Stimulated activated naive B cell treated with anti-CD40 and anti-IgM and Interleukin-4, amounts not matched to agents 10 μg/mL and 1 μg/mL and 100 μg/mL, for 72 hours (primary cell): ENCODE measurements around the gene SCUBE1.

Experiments used
- ATAC-seq, 2 donors: fragments of 150-1000 bp; cut with Tn5 transposase; replicated peaks; 2 replicates each; pipeline ENCODE4 v1.10.0; 2021; ENCODE audit warnings: moderate library complexity in 1 of 2
- DNase-seq: peaks from one replicate; pipeline ENCODE4 v3.0.0; 2021
- H3K27ac Mint-ChIP-seq: one replicate; pipeline ENCODE4 v1.8.0; 2022; ENCODE audit warnings: mild to moderate bottlenecking, mixed read lengths
- H3K27me3 Mint-ChIP-seq, 2 donors: one replicate each; pipeline ENCODE4 v1.8.0; 2022; ENCODE audit warnings: mixed read lengths in 2 of 2
- H3K36me3 Mint-ChIP-seq, 2 donors: one replicate each; pipeline ENCODE4 v1.8.0; 2022; ENCODE audit warnings: mixed read lengths in 2 of 2, mild to moderate bottlenecking in 1 of 2
- H3K4me1 Mint-ChIP-seq, 2 donors: one replicate each; pipeline ENCODE4 v1.8.0; 2022; ENCODE audit warnings: mixed read lengths in 2 of 2, mild to moderate bottlenecking in 1 of 2
- H3K4me3 Mint-ChIP-seq, 2 donors: one replicate each; pipeline ENCODE4 v1.8.0; 2022; ENCODE audit warnings: mild to moderate bottlenecking in 2 of 2, mixed read lengths in 2 of 2, moderate library complexity in 1 of 2
- H3K9me3 Mint-ChIP-seq, 2 donors: one replicate each; pipeline ENCODE4 v1.8.0; 2022; ENCODE audit warnings: mixed read lengths in 2 of 2, mild to moderate bottlenecking in 1 of 2

Gene SCUBE1

GRCh38 chr22:43236411-43237166 lies 106.6 kb downstream of the SCUBE1 start:
- Mint-ChIP-seq H3K4me3 (no peak overlapping the region), H3K36me3 (no peaks in the 10 kb centered on the region), H3K9me3 (no peaks in the 10 kb centered on the region), H3K4me1 (peaks cover 2 to 7% of the 10 kb centered on the region in 2 donors), H3K27ac (no peak overlapping the region), H3K27me3 (peaks cover 13 to 18% of the 10 kb centered on the region in 2 donors)
- DNase-seq (no peak), ATAC-seq (no peak)

DNA sequence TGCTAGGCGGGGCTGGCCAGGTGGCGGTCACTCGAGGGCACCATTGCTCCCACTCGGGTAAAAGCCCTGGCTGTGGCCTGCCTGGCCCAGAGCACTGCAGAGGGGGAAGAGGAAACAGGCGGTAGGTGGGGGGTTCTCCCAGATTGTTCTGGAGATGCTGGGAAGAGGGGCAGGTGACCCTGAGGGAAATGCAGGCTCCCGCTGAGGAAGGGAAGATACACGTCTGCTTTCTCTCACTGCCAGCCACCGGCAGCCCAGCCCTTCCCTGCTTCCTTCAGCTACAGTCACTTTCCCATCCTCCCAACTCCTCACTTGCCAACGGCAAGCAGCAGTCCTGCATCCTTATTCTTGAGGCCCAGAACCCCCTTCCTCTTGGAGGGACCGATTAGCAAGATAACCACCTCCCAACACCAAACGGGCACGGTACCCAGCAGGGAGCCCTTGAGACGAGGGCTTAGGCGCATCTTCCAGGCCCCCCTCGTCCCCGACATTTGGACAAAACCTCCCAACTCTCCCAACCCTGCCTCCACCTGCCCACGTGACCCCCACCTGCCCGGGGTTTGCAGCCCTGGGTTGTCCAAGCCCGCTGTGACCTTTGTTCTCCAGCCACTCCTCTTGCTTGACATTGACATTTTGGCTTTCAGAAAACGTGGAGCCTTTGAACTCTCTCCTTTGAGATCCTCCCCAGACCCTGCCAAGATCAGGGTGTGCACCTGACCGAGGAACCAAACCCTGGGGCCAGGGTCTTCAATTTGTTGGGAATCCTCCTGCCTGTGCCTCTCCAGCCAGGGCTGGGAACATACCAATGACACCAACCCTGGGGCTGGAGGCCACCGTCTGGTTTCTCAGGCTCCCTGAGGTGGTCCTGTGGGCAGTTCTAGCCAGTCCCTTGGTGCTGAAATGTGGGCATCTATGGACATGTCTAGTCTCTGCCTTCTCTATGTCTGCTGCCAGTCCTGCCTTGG lies 107.4 kb downstream of the SCUBE1 start:
- no peak for DNase-seq
- ATAC-seq, result no peak
- Mint-ChIP-seq H3K9me3 (no peaks in the 10 kb centered on the region), H3K27me3 (peaks cover 20 to 26% of the 10 kb centered on the region in 2 donors), H3K4me3 (no peak overlapping the region), H3K27ac (no peak overlapping the region), H3K4me1 (peaks cover 7 to 15% of the 10 kb centered on the region in 2 donors), H3K36me3 (no peaks in the 10 kb centered on the region)

DNA sequence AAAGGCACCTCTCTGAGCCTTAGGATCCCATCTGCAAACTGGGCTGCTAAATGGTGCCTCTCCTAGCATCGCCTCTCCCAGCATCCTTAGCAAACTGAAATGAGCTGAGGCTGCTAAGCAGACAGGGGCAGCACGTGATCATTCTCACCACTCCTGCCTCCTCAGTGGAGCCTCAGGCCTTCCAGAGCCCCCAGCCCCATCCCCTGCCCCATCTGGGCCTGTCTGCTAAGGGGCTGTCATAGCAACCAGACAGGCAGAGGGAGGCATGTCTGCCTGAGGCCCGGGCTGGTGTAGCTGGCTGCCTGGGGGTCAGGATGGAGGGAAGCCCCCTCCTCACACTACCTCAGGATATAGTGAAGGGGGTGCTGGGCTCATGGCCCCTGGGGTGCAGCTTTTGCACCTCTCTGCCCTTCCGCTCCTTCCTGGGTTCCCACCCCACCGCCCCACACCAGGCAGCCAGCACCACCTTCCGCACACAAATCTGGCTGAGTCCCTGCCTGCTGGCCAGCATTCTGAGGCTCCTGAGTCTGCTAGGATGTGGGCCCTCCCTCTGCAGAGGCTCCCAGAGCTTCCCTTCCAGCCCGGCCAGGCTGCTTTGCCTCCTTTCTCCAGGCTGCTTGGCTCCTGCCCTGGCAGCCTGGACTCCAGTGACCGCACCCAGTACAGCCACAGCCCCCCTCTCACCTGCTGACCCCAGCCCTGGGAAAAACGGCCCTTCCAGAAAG lies 108.7 kb downstream of the SCUBE1 start:
- H3K4me3 Mint-ChIP-seq, result no peak overlapping the region
- H3K9me3 Mint-ChIP-seq, result no peaks in the 10 kb centered on the region
- ATAC-seq (no peak), DNase-seq (no peak)
- H3K4me1 Mint-ChIP-seq, result peaks cover 7 to 15% of the 10 kb centered on the region in 2 donors
- H3K27me3 Mint-ChIP-seq, result peaks cover 22 to 32% of the 10 kb centered on the region in 2 donors
- H3K27ac Mint-ChIP-seq, result no peak overlapping the region
- H3K36me3 Mint-ChIP-seq, result no peaks in the 10 kb centered on the region

- H3K4me1 Mint-ChIP-seq, result peaks cover 7 to 15% of the 10 kb centered on the region in 2 donors
- H3K36me3 Mint-ChIP-seq, result no peaks in the 10 kb centered on the region
- ATAC-seq, result no peak
- H3K27ac Mint-ChIP-seq, result no peak overlapping the region
- no peak overlapping the region for H3K4me3 Mint-ChIP-seq
- H3K27me3 Mint-ChIP-seq, result peaks cover 24 to 35% of the 10 kb centered on the region in 2 donors
- no peak for DNase-seq
- H3K9me3 Mint-ChIP-seq, result no peaks in the 10 kb centered on the region
Measured at GRCh38 chr22:43233529-43233928, 109.6 kb downstream of the SCUBE1 start.

DNA sequence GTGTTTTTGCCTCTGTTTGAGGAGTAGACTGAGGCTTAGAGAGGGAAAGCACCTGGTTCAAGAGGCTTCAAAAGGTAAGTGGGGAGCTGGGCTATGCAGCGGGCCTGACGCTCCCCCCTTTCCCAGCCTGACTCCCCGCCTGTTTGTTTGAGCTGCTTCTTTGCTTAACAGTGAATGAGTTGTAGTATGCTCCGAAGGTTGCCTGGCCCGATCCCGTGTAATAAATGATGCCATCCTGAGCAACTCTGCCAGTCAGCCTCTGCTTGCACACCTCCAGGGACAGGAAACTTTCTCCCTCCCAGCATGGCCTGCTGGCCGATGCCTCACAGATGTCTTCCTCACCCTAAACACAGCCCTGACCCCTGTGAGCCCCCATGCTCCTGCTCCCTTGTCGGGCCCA lies 110.7 kb downstream of the SCUBE1 start:
- H3K9me3 Mint-ChIP-seq, result no peaks in the 10 kb centered on the region
- H3K27me3 Mint-ChIP-seq, result peaks cover 24 to 42% of the 10 kb centered on the region in 2 donors
- H3K4me3 Mint-ChIP-seq, result no peak overlapping the region
- DNase-seq (no peak), ATAC-seq (no peak)
- H3K4me1 Mint-ChIP-seq, result peaks cover 7 to 9% of the 10 kb centered on the region in 2 donors
- no peaks in the 10 kb centered on the region for H3K36me3 Mint-ChIP-seq
- no peak overlapping the region for H3K27ac Mint-ChIP-seq

DNA sequence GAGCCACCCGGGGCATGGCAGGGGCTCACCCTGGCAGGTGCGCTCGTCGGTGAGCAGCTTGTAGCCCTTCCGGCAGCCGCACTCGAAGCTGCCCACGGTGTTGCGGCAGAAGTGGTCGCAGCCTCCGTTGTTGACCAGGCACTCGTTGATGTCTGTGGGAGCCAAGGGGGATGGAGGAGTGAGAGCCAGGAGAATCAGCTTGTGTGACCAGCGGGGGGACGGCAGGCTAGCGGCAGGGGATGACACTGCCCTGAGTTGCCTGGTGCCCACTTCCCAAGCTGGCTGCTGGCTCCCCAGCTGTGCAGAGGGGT lies 111.5 kb downstream of the SCUBE1 start:
- H3K27me3 Mint-ChIP-seq, result peaks cover 29 to 42% of the 10 kb centered on the region in 2 donors
- H3K27ac Mint-ChIP-seq, result no peak overlapping the region
- ATAC-seq, result no peak

DNA sequence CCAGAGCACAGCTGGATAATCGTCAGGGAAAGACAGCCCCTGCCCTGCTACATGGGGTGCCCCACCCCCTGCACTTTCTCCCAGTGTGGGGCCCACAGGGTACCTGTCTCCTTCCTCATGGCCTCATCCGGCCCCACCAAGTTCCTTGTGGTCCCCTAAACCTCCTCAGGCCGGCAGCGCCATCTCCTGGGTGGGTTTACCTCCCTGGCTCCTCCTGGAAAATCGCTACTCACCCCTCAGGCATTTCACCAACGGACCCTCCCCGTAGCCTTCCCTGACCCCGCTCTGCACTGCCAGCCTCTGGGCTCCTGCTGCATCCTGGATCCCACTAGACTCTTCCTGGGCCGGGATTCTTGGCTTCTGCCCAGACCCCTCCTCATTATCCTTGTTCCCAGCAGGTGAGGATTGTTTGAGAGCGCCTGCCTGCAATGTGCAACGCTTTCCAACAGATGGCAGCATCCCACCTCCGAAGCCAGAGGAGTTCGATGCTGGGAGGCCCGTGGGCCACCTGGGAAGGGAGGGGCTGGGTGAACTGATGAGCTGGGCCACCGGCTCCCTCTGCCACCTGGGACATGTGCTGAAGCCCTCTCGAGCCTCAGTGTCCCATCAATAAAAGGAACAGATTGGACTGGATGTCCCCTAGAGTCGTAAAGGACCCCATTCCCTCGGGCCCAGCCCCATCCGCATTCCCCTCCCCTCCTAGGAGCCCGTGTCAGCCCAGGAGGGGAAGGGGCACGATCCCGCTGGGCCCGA lies 112.0 kb downstream of the SCUBE1 start:
- DNase-seq (peak; percentile 39), ATAC-seq (peak; percentile 81 to 82)
- Mint-ChIP-seq H3K27ac (peak overlapping the region; percentile 74), H3K27me3 (peaks cover 30 to 41% of the 10 kb centered on the region in 2 donors), H3K4me1 (peaks cover 5 to 9% of the 10 kb centered on the region in 2 donors), H3K4me3 (no peak overlapping the region), H3K9me3 (no peaks in the 10 kb centered on the region), H3K36me3 (no peaks in the 10 kb centered on the region)

More for the DNA sequence above, 111.5 kb downstream of the SCUBE1 start:
- Mint-ChIP-seq H3K4me3 (no peak overlapping the region), H3K4me1 (peaks cover 5 to 9% of the 10 kb centered on the region in 2 donors), H3K9me3 (no peaks in the 10 kb centered on the region), H3K36me3 (no peaks in the 10 kb centered on the region)
- DNase-seq, result no peak

GRCh38 chr22:43230571-43230970 lies 112.6 kb downstream of the SCUBE1 start:
- Mint-ChIP-seq H3K4me1 (peaks cover 5 to 9% of the 10 kb centered on the region in 2 donors), H3K27ac (no peak overlapping the region), H3K27me3 (peaks cover 29 to 36% of the 10 kb centered on the region in 2 donors), H3K4me3 (no peak overlapping the region), H3K9me3 (no peaks in the 10 kb centered on the region), H3K36me3 (no peaks in the 10 kb centered on the region)
- DNase-seq, result no peak
- ATAC-seq, result peak in 1 of 2 donors; percentile 5

DNA sequence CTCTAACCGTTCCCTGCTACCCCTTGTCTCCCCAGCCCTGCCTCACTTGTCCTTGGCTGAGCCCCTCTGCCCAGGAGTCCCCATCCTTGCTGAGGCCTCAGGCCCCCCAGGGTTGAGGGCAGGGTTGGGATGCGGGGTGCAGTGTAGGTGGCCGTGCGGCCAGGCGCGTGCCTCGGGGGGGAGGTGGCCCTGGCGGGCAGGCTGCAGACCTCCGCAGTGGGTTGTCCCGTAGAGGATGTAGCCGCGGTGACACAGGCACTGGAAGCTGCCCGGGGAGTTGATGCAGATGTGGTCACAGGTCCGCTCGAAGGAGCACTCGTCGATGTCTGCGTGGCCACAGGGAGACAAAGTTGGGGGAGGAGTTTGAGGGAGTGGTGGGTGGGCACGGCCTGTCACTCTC lies 114.3 kb downstream of the SCUBE1 start:
- Mint-ChIP-seq H3K4me3 (no peak overlapping the region), H3K27me3 (peaks cover 33 to 35% of the 10 kb centered on the region in 2 donors), H3K9me3 (no peaks in the 10 kb centered on the region), H3K36me3 (no peaks in the 10 kb centered on the region), H3K4me1 (peaks cover 5 to 9% of the 10 kb centered on the region in 2 donors), H3K27ac (no peak overlapping the region)
- ATAC-seq (no peak), DNase-seq (no peak)

DNA sequence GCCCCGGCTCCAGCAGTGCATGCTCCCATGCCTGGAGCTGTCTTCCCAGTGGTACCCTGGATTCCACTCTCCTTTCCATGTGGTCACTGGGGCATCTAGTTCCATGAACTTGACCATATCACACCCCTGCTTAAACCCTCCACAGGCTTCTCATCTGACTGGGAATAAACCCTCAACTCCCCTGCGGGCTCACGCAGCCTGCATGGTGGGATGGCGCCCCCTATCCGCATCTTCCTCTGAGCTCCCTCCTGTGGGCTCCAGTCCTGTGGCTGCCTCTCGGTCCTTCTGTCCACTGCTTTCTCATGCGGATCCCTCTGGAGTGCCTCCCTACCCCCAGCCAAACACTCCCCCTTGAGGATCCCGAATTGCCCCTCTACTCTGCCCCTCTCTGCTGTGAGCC lies 114.8 kb downstream of the SCUBE1 start:
- Mint-ChIP-seq H3K27me3 (peaks cover 29 to 33% of the 10 kb centered on the region in 2 donors), H3K27ac (no peak overlapping the region), H3K4me3 (no peak overlapping the region), H3K36me3 (no peaks in the 10 kb centered on the region), H3K9me3 (no peaks in the 10 kb centered on the region), H3K4me1 (peaks cover 5 to 9% of the 10 kb centered on the region in 2 donors)
- DNase-seq (no peak), ATAC-seq (peak in 1 of 2 donors; percentile 17)

DNA sequence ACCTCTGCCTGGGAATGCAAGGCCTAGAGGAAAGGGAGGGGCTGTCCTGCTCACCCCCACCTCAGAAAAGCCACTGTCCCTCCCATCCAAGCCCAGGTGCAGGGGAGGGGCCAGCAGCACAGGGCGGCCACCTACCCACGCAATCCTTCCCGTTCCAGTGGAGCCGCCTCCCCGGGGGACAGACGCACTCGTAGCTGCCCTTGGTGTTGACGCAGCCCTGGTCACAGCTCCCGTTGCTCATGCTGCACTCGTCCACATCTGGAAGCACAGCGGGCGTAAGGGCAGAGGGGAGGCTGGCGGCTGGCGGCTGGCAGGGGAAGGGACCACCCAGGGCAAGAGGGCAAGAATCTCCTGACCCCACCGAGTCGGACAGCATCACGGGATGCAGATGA lies 115.9 kb downstream of the SCUBE1 start:
- H3K36me3 Mint-ChIP-seq, result no peaks in the 10 kb centered on the region
- peaks cover 5 to 9% of the 10 kb centered on the region in 2 donors for H3K4me1 Mint-ChIP-seq
- no peak overlapping the region for H3K27ac Mint-ChIP-seq
- ATAC-seq, result no peak
- H3K4me3 Mint-ChIP-seq, result no peak overlapping the region
- no peak for DNase-seq
- H3K27me3 Mint-ChIP-seq, result peaks cover 25 to 27% of the 10 kb centered on the region in 2 donors
- H3K9me3 Mint-ChIP-seq, result no peaks in the 10 kb centered on the region

DNA sequence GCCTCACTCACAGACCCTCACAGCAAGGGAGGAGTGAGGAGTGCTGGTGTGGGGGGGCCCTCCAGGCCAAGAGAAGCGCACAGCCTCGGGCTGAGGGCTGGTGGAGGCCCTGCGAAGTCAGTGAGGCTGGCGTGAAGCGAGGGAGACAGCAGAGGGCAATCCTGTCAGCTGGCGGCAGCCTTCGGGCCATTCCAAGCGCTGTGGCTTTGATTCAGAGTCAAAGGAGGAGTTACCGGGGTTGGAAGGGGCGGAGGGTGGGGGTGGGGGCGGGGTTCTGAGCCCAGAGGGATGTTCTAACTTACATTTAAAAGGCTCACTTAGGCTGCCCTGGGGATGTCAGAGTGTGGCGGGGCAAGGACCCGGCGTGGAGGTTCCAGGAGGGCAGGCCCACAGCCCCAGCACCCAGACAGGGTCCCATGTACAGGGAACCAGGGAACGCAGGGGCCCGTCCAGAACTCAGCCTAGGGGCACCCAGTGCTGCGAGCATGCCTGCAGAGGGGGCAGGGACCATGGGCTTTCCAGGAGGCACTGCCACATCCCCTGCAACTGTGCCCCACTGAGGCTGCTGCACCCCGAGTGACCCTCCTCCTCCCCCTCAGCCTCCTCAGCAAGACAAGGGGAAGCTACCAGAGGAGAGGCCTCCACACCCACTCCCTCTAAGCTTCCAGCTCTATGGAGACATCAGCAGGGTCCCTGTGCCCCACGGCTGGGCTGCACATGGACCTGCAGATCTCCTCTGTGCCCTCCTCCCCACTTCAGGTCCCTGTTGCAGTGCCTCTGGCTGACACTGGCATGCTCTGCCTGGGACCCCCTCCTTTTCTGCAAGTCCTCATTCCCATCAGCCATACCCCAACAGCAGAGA lies 116.6 kb downstream of the SCUBE1 start:
- Mint-ChIP-seq H3K27ac (no peak overlapping the region), H3K4me3 (no peak overlapping the region), H3K36me3 (no peaks in the 10 kb centered on the region), H3K4me1 (peaks cover 5 to 9% of the 10 kb centered on the region in 2 donors), H3K27me3 (peaks cover 25 to 27% of the 10 kb centered on the region in 2 donors), H3K9me3 (no peaks in the 10 kb centered on the region)
- ATAC-seq, result no peak
- DNase-seq, result no peak

DNA sequence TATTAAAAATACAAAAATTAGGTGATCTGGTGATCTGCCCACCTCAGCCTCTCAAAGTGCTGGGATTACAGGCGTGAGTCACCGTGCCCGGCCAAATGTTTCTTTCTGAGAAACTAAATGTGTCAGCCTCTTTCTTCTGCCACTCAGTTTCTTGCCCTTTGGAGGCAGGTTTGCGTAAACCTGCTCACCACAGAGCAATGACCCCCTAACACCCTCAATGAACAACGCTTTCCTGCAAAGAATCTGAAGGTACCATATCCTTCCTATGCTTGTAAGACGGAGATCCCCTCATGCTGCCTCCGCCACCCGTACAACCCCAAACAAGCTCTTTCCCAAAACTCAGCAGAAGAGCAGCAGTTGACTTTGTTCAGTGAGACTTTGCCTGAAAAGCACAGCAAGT lies 117.6 kb downstream of the SCUBE1 start:
- Mint-ChIP-seq H3K27me3 (peaks cover 15 to 20% of the 10 kb centered on the region in 2 donors), H3K4me3 (no peak overlapping the region)

More for the DNA sequence above, 117.6 kb downstream of the SCUBE1 start:
- ATAC-seq (no peak), DNase-seq (no peak)
- Mint-ChIP-seq H3K27ac (no peak overlapping the region), H3K36me3 (no peaks in the 10 kb centered on the region), H3K4me1 (no peaks in the 10 kb centered on the region), H3K9me3 (no peaks in the 10 kb centered on the region)
